ENCODE data around the gene PDE8A. TPM values are rescaled to one million over a fixed set of nuclear protein-coding genes. Genes with fewer than 3 reads are reported as not detected.
A peak's percentile ranks its signal among the peaks of the same experiment; 100 is the strongest.

The PDE8A gene
- total RNA-seq, 1 donor, result 16.8 TPM

DNA sequence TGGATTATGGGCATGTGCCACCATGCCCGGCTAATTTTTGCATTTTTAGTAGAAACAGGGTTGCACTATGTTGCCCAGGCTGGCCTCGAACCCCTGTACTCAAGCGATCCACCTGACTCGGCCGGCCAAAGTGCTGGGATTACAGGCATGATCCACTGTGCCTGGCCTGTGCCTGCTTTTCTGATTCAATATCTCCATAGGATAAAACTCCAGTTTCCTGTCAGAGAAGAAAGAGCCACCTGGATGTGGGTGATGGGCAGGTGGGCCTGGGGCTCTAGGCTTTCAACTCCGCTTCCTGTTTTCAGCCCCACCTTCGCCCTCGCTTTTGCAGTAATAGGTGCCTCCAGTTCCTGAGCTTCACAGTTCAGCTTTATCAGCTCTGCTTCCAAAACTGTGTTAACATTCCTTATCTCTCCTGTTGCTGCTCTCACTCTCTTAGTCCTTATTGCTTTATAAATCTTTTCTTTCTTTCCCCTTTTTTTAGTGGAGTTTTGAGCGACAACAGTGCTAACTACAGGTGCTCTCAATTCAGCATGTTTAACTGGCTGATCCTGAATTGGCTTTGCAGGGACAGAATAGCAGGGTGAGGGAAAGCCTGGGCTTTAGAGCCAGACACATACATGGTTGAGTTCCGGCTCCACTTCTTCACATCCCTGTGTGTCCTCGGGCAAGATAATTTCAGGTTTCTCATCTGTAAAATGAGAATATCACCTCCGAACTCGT, 21.1 kb upstream of the PDE8A start:
- DNase-seq (ENCODE audit: low read depth), result no peak
- TF ChIP-seq, protein P1, sequence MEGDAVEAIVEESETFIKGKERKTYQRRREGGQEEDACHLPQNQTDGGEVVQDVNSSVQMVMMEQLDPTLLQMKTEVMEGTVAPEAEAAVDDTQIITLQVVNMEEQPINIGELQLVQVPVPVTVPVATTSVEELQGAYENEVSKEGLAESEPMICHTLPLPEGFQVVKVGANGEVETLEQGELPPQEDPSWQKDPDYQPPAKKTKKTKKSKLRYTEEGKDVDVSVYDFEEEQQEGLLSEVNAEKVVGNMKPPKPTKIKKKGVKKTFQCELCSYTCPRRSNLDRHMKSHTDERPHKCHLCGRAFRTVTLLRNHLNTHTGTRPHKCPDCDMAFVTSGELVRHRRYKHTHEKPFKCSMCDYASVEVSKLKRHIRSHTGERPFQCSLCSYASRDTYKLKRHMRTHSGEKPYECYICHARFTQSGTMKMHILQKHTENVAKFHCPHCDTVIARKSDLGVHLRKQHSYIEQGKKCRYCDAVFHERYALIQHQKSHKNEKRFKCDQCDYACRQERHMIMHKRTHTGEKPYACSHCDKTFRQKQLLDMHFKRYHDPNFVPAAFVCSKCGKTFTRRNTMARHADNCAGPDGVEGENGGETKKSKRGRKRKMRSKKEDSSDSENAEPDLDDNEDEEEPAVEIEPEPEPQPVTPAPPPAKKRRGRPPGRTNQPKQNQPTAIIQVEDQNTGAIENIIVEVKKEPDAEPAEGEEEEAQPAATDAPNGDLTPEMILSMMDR (IDR thresholded peaks at IDR 0.05; ENCODE audit: insufficient read depth, low read depth, low read length), result no peak
- H3K4me3 ChIP-seq (ENCODE audit: low read depth, low read length), result no peak overlapping the region

DNA sequence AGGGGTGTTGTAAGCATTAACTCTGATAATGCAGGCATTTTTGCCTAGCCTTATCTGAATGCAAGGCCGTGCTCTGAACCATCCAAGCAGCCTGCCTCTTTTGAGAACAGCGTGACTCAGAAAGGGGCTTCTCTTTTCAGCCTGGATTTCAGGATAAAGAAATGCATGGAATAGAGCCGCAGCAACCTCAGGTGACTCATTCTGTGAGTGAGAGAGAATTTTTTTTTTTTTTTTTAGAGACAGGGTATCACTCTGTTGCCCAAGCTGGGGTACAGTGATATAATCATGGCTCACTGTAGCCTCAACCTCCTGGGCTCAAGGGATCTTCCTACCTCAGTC, 20.6 kb upstream of the PDE8A start:
- DNase-seq (ENCODE audit: low read depth), result peak; percentile 48
- TF ChIP-seq, protein P1 (IDR thresholded peaks at IDR 0.05; ENCODE audit: insufficient read depth, low read depth, low read length), result no peak
- H3K4me3 ChIP-seq (ENCODE audit: low read depth, low read length), result no peak overlapping the region

DNA sequence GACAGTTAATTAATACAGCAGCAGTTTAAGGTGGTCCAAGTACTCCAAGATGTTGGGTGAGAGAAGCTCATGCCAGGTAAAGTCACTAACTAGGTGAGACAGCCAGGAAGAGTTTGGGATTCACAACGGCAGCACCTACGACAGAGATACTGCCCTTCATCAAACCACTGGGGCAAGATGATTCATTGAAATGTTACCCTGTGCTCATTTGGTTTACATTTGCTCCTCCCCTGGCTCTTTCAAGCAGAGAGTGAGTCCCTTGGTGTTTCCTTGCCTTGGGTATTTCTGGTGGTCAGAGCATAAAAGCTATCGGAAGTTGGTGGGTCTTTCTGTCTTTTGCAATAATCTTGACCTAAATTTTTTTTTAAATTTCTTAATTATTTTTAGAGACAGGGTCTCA, 19.9 kb upstream of the PDE8A start:
- TF ChIP-seq, protein P1 (IDR thresholded peaks at IDR 0.05; ENCODE audit: insufficient read depth, low read depth, low read length), result no peak
- no peak overlapping the region for H3K4me3 ChIP-seq (ENCODE audit: low read depth, low read length)
- DNase-seq (ENCODE audit: low read depth), result no peak

DNA sequence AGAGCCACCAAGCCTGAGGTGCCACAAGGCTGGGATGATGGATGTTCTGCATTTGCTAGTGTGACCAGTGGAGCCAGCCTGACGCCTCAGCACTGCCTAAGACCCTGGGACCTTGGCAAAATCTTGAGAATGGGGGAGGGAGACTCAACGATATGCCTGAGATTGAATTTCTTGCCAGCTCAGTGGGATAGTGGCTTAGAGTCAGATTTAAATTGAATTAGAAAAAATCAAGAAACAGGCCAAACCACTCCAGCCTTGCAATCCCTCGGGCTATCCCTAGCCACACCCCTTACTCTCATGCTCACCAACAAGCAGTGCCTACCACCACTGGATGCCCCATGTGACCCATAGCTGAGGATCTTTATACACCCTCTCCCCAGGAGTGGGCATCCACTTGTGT, 18.7 kb upstream of the PDE8A start:
- no peak for DNase-seq (ENCODE audit: low read depth)
- H3K4me3 ChIP-seq (ENCODE audit: low read depth, low read length), result no peak overlapping the region
- TF ChIP-seq, protein P1 (IDR thresholded peaks at IDR 0.05; ENCODE audit: insufficient read depth, low read depth, low read length), result no peak

DNA sequence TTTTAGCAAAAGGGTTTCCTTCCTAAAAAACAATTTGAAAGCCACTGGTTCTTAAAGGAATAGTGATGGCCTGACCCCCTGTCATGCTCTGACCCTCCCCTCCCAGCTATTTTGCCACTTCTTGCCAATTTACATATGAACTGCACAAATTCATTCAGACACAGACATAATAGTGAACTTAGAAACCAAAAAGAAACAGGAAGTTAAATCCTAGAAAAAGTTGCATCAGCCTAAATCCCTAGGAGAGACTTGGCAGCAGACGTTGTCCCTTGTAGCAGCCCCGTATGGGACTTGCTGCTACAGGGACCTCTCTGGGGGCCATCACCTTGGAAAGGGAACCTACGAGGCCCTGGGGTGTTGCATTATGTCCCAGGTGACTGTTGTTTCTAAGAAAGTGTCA, 14.3 kb upstream of the PDE8A start:
- no peak overlapping the region for H3K4me3 ChIP-seq (ENCODE audit: low read depth, low read length)
- TF ChIP-seq, protein P1 (IDR thresholded peaks at IDR 0.05; ENCODE audit: insufficient read depth, low read depth, low read length), result no peak
- no peak for DNase-seq (ENCODE audit: low read depth)

DNA sequence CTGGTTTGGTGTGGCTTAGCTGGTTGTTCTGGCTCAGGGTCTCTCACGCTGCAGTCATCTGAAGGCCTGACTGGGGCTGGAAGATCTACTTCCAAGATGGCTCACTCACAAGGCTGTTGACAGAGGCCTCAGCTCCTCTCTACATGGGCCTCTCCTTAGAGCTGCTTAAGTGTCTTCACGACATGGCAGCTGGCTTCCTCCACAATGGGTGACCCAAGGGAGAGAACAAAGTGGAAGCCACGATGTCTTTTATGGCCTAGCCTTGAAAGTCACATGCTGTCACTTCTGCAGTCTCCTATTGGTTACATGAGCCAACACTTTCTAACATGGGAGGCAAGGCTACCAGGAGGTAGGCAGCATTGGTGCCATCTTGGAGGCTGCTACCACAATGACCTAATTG, 13.4 kb upstream of the PDE8A start:
- TF ChIP-seq, protein P1 (IDR thresholded peaks at IDR 0.05; ENCODE audit: insufficient read depth, low read depth, low read length), result no peak

DNA sequence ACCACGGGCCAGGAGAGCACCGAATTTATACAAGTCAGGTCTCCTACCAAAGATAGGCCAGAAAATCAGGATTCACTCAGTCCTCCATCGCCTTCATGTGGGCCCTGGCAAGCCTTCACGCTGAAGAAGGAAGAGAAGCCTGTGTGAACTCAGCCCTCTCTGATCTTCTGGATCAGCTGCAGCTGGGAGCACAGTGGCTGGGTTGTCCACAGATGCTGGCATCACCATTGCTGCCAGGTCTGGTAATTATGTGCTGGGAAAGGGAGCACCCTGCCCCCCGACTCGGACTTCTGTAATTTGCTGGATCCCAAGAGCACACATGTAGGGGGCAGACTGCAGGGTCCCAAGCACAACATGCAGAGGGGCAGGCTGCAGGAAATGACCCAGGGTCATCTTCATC, 12.4 kb upstream of the PDE8A start:
- no peak overlapping the region for H3K4me3 ChIP-seq (ENCODE audit: low read depth, low read length)
- DNase-seq (ENCODE audit: low read depth), result no peak
- TF ChIP-seq, protein P1 (IDR thresholded peaks at IDR 0.05; ENCODE audit: insufficient read depth, low read depth, low read length), result no peak

More for the DNA sequence above, 13.4 kb upstream of the PDE8A start:
- H3K4me3 ChIP-seq (ENCODE audit: low read depth, low read length), result no peak overlapping the region
- DNase-seq (ENCODE audit: low read depth), result no peak

Measured in fibroblast of villous mesenchyme (primary cell).